Glomerular endothelial cell (primary cell): ENCODE data around the gene FBXO24. TPM values are rescaled to one million over a fixed set of nuclear protein-coding genes. Genes with fewer than 3 reads are reported as not detected.

Experiments
- DNase-seq: peaks from one replicate; pipeline ENCODE4 v3.0.0-alpha.2; 2011; ENCODE audit warnings: low read depth, low spot score; ENCODE audit errors: extremely low read depth
- total RNA-seq: library from RNA; depleted of rRNA; stranded (reverse); fragments of >200 nt; gene quantifications from 2 replicates; pipeline ENCODE4 v1.2.3, GENCODE V29; 2015

The FBXO24 gene
- total RNA-seq, 1 donor from 2014 or later = not detected

- DNase-seq = no peak
These were observed 12.3 kb upstream of the FBXO24 start, which contains the start of gene SAP25 for GRCh38 chr7:100573691-100574361. Gene SAP25, minus strand, starts transcription at chr7:100573900. Its CDS starts 158 bp downstream, at chr7:100573742.

- DNase-seq = no peak
These were observed 11.5 kb upstream of the FBXO24 start for GRCh38 chr7:100574362-100575205.

GRCh38 chr7:100575206-100575631 is 10.9 kb upstream of the FBXO24 start:
- DNase-seq = no peak

- no peak for DNase-seq
These were observed 10.3 kb upstream of the FBXO24 start for GRCh38 chr7:100575746-100576383.

- no peak for DNase-seq
These were observed 9.6 kb upstream of the FBXO24 start for GRCh38 chr7:100576384-100576993.

GRCh38 chr7:100577103-100577502 is 9.0 kb upstream of the FBXO24 start:
- no peak for DNase-seq

GRCh38 chr7:100577507-100577906 is 8.6 kb upstream of the FBXO24 start:
- DNase-seq = no peak

- DNase-seq = no peak
These were observed 7.6 kb upstream of the FBXO24 start for GRCh38 chr7:100578246-100579183.

GRCh38 chr7:100580466-100581283 is 5.5 kb upstream of the FBXO24 start:
- no peak for DNase-seq

- DNase-seq = no peak
These were observed 4.0 kb upstream of the FBXO24 start for GRCh38 chr7:100582041-100582579.

GRCh38 chr7:100582650-100583049 is 3.5 kb upstream of the FBXO24 start:
- no peak for DNase-seq

GRCh38 chr7:100583132-100584053 is 2.7 kb upstream of the FBXO24 start:
- no peak for DNase-seq

GRCh38 chr7:100584054-100584682 is 2.0 kb upstream of the FBXO24 start:
- DNase-seq = no peak

GRCh38 chr7:100584683-100585510 is 1.2 kb upstream of the FBXO24 start:
- no peak for DNase-seq

GRCh38 chr7:100585511-100586265 is 440 bp upstream of the FBXO24 start, which contains the start of gene LRCH4:
Gene LRCH4, minus strand, starts transcription at chr7:100586129. Its CDS starts 29 bp downstream, at chr7:100586100.
- no peak for DNase-seq

- no peak for DNase-seq
These were observed 2.3 kb downstream of the FBXO24 start for GRCh38 chr7:100588438-100588837.
